Measurements from ENCODE around the gene DNAJC6.

- TF ChIP-seq POLR2AphosphoS5 (IDR thresholded peaks at IDR 0.05; ENCODE audit: low read depth, low read length) = no peak
- TF ChIP-seq POLR2A (IDR thresholded peaks at IDR 0.05; ENCODE audit: low read depth, low read length) = peak; percentile 69
These were observed 111.4 kb downstream of the DNAJC6 start, which contains the start of the genes LEPR and LEPROT for GRCh38 chr1:65420590-65421350.
